Regular cardiac myocyte (primary cell): ENCODE data around the gene MRPS16. TPM values are rescaled to one million over a fixed set of nuclear protein-coding genes. Genes with fewer than 3 reads are reported as not detected.

Source experiments
- total RNA-seq: library from RNA; depleted of rRNA; stranded (reverse); fragments of >200 nt; gene quantifications from 2 replicates; pipeline ENCODE4 v1.2.3, GENCODE V29; 2014

Gene MRPS16
- 56.4 and 70.5 TPM in 2 replicates for total RNA-seq

DNA sequence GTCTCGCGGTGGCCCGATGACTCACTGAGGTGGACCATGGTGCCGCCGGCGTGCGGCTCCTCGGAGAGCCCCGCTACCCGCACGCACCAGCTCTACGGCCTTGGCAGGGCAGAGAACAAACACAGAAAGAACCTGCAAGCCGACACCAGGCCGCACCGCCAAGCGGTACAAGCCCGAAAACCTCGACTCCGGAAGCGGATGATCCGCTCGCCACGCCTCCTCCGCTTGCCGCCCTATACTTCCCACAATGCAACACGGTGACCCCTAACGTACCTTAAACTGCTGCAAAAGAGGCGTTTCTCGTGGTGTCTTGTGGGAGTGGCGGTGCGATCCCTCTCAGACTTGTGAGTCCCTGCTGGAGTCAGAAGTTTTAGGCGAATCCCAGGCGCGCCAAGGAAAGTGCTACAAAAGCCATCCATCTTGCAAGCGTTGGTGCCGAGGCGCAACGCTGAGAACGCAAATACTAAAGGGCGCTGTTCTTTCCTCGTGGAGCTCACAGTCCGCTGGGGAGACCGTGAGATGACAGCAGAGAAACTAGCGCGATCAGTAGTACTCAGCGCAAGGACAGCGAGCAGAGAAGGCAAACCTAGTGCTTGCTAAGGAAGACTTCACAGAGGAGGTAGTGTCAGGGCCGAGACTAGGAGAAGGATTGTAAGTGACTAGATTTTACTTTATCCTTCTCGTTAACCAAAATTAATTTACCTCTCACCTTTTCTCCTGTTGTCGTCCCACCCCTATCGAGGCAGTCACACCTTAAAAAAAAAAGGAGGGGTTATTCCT, at the start of gene MRPS16:
TSS of gene MRPS16 (minus strand) at position 200 of the 780 bp plus-strand sequence. CDS start at position 38, 162 bp downstream.

GRCh38 chr10:73246646-73247508, 5.6 kb downstream of the MRPS16 start, which contains the start of gene DNAJC9:
Gene DNAJC9, minus strand, starts transcription at chr10:73247255. Its CDS starts 66 bp downstream, at chr10:73247189.

Other genes with a start within 250 kb of the MRPS16 start
- 411 and 711 TPM in 2 replicates for gene P4HA1, start 155.8 kb downstream of the MRPS16 start, total RNA-seq
- 1.2 and 1.4 TPM in 2 replicates for gene NUDT13, start 142.2 kb downstream of the MRPS16 start, total RNA-seq
- gene ECD, start 84.6 kb downstream of the MRPS16 start, total RNA-seq = 25.7 and 32.8 TPM in 2 replicates
- gene FAM149B1, start 84.5 kb downstream of the MRPS16 start, total RNA-seq = 23.6 and 31.6 TPM in 2 replicates
- 21.7 and 65.8 TPM in 2 replicates for gene DNAJC9, start 5.4 kb downstream of the MRPS16 start, total RNA-seq
- gene CFAP70, start 106.2 kb upstream of the MRPS16 start, total RNA-seq = 0.38 and 2.3 TPM in 2 replicates
- 102 and 124 TPM in 2 replicates for gene ANXA7, start 161.4 kb upstream of the MRPS16 start, total RNA-seq
- 1.2 and 2.3 TPM in 2 replicates for gene MSS51, start 180.9 kb upstream of the MRPS16 start, total RNA-seq
- 22.6 and 29.0 TPM in 2 replicates for gene PPP3CB, start 243.4 kb upstream of the MRPS16 start, total RNA-seq